ENCODE results near the gene C5orf22.

- no peak for TF ChIP-seq CTCF (IDR thresholded peaks at IDR 0.05; ENCODE audit: low read depth, low read length, missing input control)
- TF ChIP-seq, protein P1, sequence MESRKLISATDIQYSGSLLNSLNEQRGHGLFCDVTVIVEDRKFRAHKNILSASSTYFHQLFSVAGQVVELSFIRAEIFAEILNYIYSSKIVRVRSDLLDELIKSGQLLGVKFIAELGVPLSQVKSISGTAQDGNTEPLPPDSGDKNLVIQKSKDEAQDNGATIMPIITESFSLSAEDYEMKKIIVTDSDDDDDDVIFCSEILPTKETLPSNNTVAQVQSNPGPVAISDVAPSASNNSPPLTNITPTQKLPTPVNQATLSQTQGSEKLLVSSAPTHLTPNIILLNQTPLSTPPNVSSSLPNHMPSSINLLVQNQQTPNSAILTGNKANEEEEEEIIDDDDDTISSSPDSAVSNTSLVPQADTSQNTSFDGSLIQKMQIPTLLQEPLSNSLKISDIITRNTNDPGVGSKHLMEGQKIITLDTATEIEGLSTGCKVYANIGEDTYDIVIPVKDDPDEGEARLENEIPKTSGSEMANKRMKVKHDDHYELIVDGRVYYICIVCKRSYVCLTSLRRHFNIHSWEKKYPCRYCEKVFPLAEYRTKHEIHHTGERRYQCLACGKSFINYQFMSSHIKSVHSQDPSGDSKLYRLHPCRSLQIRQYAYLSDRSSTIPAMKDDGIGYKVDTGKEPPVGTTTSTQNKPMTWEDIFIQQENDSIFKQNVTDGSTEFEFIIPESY (IDR thresholded peaks at IDR 0.05), result no peak
- no peak for TF ChIP-seq JUND (IDR thresholded peaks at IDR 0.05)
- no peak for TF ChIP-seq NR2F2 (IDR thresholded peaks at IDR 0.05)
- no peak for TF ChIP-seq MAX (IDR thresholded peaks at IDR 0.05)
- TF ChIP-seq TAF1 (conservative IDR thresholded peaks at IDR 0.05), result no peak
- TF ChIP-seq GABPA (IDR thresholded peaks at IDR 0.05 in 1 of 2, conservative IDR thresholded peaks at IDR 0.05 in 1 of 2), result no peak
- TF ChIP-seq ATF3 (IDR thresholded peaks at IDR 0.05), result no peak
- TF ChIP-seq FOXA1 (IDR thresholded peaks at IDR 0.05), result no peak
- TF ChIP-seq, protein P2, sequence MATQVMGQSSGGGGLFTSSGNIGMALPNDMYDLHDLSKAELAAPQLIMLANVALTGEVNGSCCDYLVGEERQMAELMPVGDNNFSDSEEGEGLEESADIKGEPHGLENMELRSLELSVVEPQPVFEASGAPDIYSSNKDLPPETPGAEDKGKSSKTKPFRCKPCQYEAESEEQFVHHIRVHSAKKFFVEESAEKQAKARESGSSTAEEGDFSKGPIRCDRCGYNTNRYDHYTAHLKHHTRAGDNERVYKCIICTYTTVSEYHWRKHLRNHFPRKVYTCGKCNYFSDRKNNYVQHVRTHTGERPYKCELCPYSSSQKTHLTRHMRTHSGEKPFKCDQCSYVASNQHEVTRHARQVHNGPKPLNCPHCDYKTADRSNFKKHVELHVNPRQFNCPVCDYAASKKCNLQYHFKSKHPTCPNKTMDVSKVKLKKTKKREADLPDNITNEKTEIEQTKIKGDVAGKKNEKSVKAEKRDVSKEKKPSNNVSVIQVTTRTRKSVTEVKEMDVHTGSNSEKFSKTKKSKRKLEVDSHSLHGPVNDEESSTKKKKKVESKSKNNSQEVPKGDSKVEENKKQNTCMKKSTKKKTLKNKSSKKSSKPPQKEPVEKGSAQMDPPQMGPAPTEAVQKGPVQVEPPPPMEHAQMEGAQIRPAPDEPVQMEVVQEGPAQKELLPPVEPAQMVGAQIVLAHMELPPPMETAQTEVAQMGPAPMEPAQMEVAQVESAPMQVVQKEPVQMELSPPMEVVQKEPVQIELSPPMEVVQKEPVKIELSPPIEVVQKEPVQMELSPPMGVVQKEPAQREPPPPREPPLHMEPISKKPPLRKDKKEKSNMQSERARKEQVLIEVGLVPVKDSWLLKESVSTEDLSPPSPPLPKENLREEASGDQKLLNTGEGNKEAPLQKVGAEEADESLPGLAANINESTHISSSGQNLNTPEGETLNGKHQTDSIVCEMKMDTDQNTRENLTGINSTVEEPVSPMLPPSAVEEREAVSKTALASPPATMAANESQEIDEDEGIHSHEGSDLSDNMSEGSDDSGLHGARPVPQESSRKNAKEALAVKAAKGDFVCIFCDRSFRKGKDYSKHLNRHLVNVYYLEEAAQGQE (IDR thresholded peaks at IDR 0.05), result no peak
- TF ChIP-seq RAD21 (IDR thresholded peaks at IDR 0.05), result no peak
- TF ChIP-seq YY1 (IDR thresholded peaks at IDR 0.05), result no peak
- TF ChIP-seq EGR1 (IDR thresholded peaks at IDR 0.05; ENCODE audit: low read depth in 2 of 2), result no peak
Measured at GRCh38 chr5:31598640-31599611, 66.8 kb downstream of the C5orf22 start.

Data from liver (tissue), 3 donors.